Peyer's patch (tissue), 4 donors: Measurements from ENCODE around the gene IGSF8. TPM values are rescaled to one million over a fixed set of nuclear protein-coding genes. Genes with fewer than 3 reads are reported as not detected.
A peak's percentile ranks its signal among the peaks of the same experiment; 100 is the strongest.

Source experiments
- DNase-seq, 3 donors: peaks; one replicate each; pipeline ENCODE4 v3.0.0-alpha.2; 2017 to 2019
- H3K27ac ChIP-seq, 4 donors: fragments of 200-600 bp; sonication (generic); one replicate each; pipeline ENCODE4 v1.5.1; 2016 to 2019
- H3K27me3 ChIP-seq, 2 donors: fragments of 200-600 bp; sonication (generic); one replicate each; pipeline ENCODE4 v1.5.1; 2019
- H3K36me3 ChIP-seq, 3 donors: fragments of 200-600 bp; sonication (generic); one replicate each; pipeline ENCODE4 v1.5.1; 2016 to 2019
- H3K4me1 ChIP-seq, 4 donors: fragments of 200-600 bp; sonication (generic); one replicate each; pipeline ENCODE4 v1.5.1; 2016 to 2019
- H3K4me3 ChIP-seq, 4 donors: fragments of 200-600 bp; sonication (generic); 1 replicate in 3 of 4; 2 replicates in 1 of 4; pipeline ENCODE4 v1.5.1; 2016 to 2019; ENCODE audit warnings: mild to moderate bottlenecking in 1 of 4
- H3K9me3 ChIP-seq, 4 donors: fragments of 200-600 bp; sonication (generic); one replicate each; pipeline ENCODE4 v1.5.1; 2016 to 2019; ENCODE audit warnings: mild to moderate bottlenecking in 1 of 4
- CTCF ChIP-seq, 6 experiments: fragments of 450-650 bp in 4 of 6; fragments of 200-600 bp in 2 of 6; sonication (generic) in 1 of 6; IDR thresholded peaks; one replicate each; pipeline ENCODE4 v1.5.1; 2017 to 2019; ENCODE audit warnings: antibody characterized with exemption in 6 of 6, mild to moderate bottlenecking in 3 of 6, moderate library complexity in 1 of 6
- POLR2A ChIP-seq, 2 donors: fragments of 450-650 bp; IDR thresholded peaks; one replicate each; pipeline ENCODE4 v1.5.1; 2017; ENCODE audit warnings: antibody characterized with exemption in 2 of 2, mild to moderate bottlenecking in 2 of 2, moderate library complexity in 2 of 2
- total RNA-seq, 4 donors: library from RNA; depleted of rRNA; stranded (reverse); fragments of >200 nt; gene quantifications; one replicate each; pipeline ENCODE4 v1.1.0, GENCODE V29; 2016

Gene IGSF8
- total RNA-seq, 4 donors from 2014 or later: 20.6 to 65.3 (median 38.9) TPM

GRCh38 chr1:160093069-160093395 is 5.4 kb downstream of the IGSF8 start:
- no peak for DNase-seq
- H3K27me3 ChIP-seq: no peaks in the 10 kb centered on the region
- no peak overlapping the region for H3K4me3 ChIP-seq
- peaks cover 0 to 53% (median 0%) of the 10 kb centered on the region in 3 donors for H3K36me3 ChIP-seq
- no peak overlapping the region for H3K27ac ChIP-seq
- peaks cover 5 to 48% (median 18%) of the 10 kb centered on the region in 4 donors for H3K4me1 ChIP-seq
- no peaks in the 10 kb centered on the region for H3K9me3 ChIP-seq
- TF ChIP-seq CTCF (IDR thresholded peaks at IDR 0.05) (no peak), POLR2A (IDR thresholded peaks at IDR 0.05) (no peak)

GRCh38 chr1:160092366-160093068 is 5.9 kb downstream of the IGSF8 start:
- Histone ChIP-seq H3K36me3 (peaks cover 0 to 53% (median 0%) of the 10 kb centered on the region in 3 donors), H3K4me3 (no peak overlapping the region), H3K27me3 (no peaks in the 10 kb centered on the region), H3K4me1 (peaks cover 5 to 44% (median 15%) of the 10 kb centered on the region in 4 donors), H3K9me3 (no peaks in the 10 kb centered on the region), H3K27ac (no peak overlapping the region)
- peak in 1 of 3 donors; percentile 39 for DNase-seq
- TF ChIP-seq POLR2A (IDR thresholded peaks at IDR 0.05) (no peak), CTCF (IDR thresholded peaks at IDR 0.05) (no peak)

- H3K4me1 ChIP-seq: peaks cover 0 to 36% (median 7%) of the 10 kb centered on the region in 4 donors
- no peaks in the 10 kb centered on the region for H3K27me3 ChIP-seq
- H3K36me3 ChIP-seq: peaks cover 0 to 53% (median 0%) of the 10 kb centered on the region in 3 donors
- TF ChIP-seq CTCF (IDR thresholded peaks at IDR 0.05) (no peak), POLR2A (IDR thresholded peaks at IDR 0.05) (no peak)
- H3K9me3 ChIP-seq: no peaks in the 10 kb centered on the region
- H3K27ac ChIP-seq: no peak overlapping the region
- DNase-seq: peak in 1 of 3 donors; percentile 33
- no peak overlapping the region for H3K4me3 ChIP-seq
These were observed 6.7 kb downstream of the IGSF8 start for GRCh38 chr1:160091666-160092223.

- H3K27me3 ChIP-seq: no peaks in the 10 kb centered on the region
- no peak overlapping the region for H3K4me3 ChIP-seq
- H3K36me3 ChIP-seq: peaks cover 0 to 53% (median 0%) of the 10 kb centered on the region in 3 donors
- H3K27ac ChIP-seq: no peak overlapping the region
- peak in 1 of 3 donors; percentile 12 for DNase-seq
- H3K4me1 ChIP-seq: peaks cover 0 to 27% (median 0%) of the 10 kb centered on the region in 4 donors
- TF ChIP-seq CTCF (IDR thresholded peaks at IDR 0.05): no peak
- no peak for TF ChIP-seq POLR2A (IDR thresholded peaks at IDR 0.05)
- H3K9me3 ChIP-seq: no peaks in the 10 kb centered on the region
These were observed 7.7 kb downstream of the IGSF8 start for GRCh38 chr1:160090760-160091159.

- peak in 1 of 3 donors; percentile 15 for DNase-seq
These were observed 8.5 kb downstream of the IGSF8 start for GRCh38 chr1:160089883-160090282.

More at GRCh38 chr1:160089883-160090282, 8.5 kb downstream of the IGSF8 start:
- H3K4me3 ChIP-seq: no peak overlapping the region
- peaks cover 0 to 18% (median 0%) of the 10 kb centered on the region in 4 donors for H3K4me1 ChIP-seq
- TF ChIP-seq POLR2A (IDR thresholded peaks at IDR 0.05) (no peak), CTCF (IDR thresholded peaks at IDR 0.05) (no peak)
- no peaks in the 10 kb centered on the region for H3K9me3 ChIP-seq
- peaks cover 0 to 51% (median 0%) of the 10 kb centered on the region in 3 donors for H3K36me3 ChIP-seq
- H3K27ac ChIP-seq: no peak overlapping the region
- no peaks in the 10 kb centered on the region for H3K27me3 ChIP-seq
